ENCODE measurements around the gene SIX3.

Gene SIX3

DNA sequence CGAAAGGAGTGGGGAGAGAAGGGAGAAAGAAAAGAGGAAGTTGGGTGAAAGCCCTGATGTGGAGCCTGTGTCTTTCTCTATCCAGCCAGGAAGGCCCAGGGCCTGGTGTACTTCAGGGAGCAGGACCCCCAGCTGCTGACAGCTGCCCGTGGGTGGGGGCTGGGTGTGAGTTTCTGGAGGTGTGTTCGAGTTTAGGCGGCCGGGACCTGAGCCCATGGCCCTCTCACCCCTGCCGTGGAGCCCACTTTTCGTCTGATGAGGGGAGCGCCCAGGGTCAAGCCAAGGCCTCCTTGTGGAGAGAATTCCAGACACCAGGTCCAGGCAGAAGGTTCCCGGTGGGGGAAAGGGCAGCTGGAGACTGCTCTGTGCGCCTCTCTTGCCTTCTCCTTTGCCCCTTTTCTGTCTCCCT is 2.2 kb downstream of the SIX3 start:
- no peak for DNase-seq (ENCODE audit: low read depth)

GRCh38 chr2:44944102-44944951 is 2.8 kb downstream of the SIX3 start:
- no peak for DNase-seq (ENCODE audit: low read depth)

- DNase-seq (ENCODE audit: low read depth) = no peak
Observed at GRCh38 chr2:44944952-44945612, 3.6 kb downstream of the SIX3 start.

- no peak for DNase-seq (ENCODE audit: low read depth)
Observed at GRCh38 chr2:44945676-44946371, 4.3 kb downstream of the SIX3 start.

DNA sequence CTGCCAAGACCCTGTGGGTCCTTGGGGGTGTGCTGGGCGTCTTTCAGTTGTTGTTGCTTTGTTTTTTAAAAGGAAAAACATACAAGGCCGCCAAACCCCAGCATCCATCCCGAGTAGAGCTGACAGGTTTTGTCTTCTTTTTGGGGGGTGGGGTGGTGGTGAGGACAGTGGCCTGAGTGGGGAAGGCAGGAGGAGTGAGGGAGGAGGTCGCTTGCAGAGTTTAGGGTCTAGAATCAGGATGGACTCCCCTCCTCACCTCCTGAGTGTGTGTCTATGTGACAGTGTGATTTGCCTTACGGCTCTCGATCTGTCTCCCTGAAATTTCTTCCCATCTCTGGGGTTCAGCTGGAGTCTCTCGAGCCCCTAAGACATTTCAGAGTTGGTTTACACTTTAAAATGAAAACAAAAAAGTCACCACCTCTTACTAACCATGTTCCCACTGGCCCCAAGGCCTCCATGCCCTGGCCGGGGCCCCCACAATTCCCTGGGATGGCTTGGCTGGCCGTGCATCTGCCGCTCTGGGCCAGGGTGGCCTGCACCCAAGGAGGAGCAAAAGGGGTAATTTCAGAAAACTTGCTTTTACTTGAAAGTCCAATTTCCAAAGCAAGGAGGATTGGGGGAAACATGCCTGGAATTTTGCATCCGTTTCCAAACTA is 5.0 kb downstream of the SIX3 start:
- DNase-seq (ENCODE audit: low read depth) = no peak

DNA sequence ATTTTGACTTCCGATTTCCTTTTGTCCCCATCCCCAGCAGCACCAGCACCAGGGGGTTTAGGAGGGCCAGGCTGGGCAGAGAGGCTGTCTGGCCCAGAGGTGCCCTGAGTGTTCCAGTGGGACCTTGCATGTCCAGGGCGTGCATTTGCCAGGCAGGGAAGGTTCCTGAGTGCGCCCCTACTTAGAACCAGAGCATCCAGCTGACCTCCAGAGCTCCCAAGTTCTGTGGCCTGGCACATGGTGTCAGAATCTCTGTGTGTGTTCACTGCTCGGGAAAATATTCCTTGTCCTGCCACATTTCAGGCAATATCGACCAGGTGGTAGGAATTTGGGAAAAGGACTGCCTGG is 5.5 kb downstream of the SIX3 start:
- no peak for DNase-seq (ENCODE audit: low read depth)

- DNase-seq (ENCODE audit: low read depth) = no peak
Observed at GRCh38 chr2:44948565-44949328, 7.2 kb downstream of the SIX3 start.

- DNase-seq (ENCODE audit: low read depth) = peak; percentile 51
Observed at GRCh38 chr2:44949329-44950151, 8.0 kb downstream of the SIX3 start.

DNA sequence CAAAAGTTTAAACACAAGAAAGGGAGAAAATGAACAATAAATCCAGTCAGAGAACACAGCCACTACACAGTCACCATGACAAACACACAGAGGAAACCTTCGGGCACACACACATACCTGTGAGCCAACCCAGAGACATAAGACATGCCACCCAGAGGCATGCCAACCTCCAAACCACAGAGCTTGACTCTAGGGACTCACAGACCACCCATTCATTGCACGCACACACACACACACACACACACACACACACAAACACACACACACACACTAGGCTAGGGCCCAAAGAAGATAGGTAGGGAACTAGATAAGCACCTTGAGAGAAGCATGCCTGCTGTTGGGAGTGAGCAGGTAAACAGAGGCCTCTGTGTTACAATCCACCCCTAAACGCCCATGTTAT is 9.1 kb downstream of the SIX3 start:
- DNase-seq (ENCODE audit: low read depth) = no peak

- DNase-seq (ENCODE audit: low read depth) = no peak
Observed at GRCh38 chr2:44951124-44951523, 9.6 kb downstream of the SIX3 start.

- no peak for DNase-seq (ENCODE audit: low read depth)
Observed at GRCh38 chr2:44951714-44952113, 10.2 kb downstream of the SIX3 start.

DNA sequence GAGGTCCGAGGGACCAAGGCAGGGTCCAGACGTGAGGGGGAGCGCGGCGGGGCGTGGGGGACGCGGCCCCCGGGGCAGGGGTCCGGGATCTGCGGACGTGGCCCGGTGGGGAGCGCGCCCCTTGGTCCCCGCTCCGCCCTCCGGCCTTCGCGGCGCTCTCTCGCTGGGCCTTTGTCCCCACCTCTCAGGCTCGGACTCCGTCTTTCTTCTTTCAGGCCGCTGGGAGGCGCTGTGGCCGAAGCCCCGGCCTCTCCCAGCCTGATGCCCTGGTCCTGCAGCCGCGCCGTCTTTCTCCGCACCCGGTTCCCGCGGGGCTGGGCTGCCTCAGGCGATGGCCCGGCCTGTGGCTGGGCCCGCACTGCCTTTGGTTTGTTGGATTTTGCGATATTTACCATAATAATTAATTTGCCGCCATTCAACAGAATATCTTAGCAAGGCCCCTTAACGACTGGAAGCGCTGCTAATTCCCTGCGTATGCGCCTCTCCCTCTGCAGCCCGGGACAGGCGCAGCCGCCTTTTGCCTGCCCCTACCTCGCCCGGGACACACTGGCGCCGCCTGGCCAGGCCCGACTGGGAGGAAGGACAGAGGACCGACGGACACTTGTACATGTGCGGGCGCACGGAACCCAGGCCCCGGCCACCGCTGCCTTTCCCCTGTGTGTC is 10.8 kb downstream of the SIX3 start:
- no peak for DNase-seq (ENCODE audit: low read depth)

DNA sequence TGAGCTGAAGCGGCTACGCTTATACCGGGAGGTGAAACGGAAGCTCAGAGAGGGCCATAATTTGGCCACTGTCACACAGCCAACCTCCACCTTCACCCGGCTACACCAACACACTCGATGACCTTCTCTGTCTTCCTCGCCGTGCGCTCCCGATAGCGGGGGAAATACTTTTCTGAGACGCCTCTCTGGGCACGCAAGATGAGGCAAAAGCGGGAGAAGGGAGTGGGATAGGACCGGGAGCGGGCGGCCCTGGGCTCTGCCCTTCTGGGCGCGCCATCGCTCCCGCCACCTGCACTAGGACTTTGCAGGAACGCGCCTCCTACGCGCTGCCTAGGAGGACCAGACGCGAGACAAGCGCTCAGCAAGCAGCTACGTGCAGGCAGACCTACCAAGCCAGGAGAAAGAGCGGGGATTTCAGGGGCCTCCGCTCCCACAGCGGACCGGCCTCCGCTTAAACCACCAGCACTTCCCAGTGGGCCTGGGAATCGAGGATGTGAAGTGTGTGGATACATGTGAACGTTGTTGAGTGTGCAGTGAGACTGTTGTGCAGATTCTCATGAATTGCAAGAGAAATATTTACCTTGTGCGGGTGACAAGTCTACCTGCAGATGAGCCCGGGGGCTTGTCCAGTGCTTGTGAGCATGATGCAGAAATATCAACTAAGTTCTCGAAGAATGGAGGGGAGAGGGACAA is 11.4 kb downstream of the SIX3 start:
- no peak for DNase-seq (ENCODE audit: low read depth)

- DNase-seq (ENCODE audit: low read depth) = no peak
Observed at GRCh38 chr2:44953499-44953883, 12.0 kb downstream of the SIX3 start.

- DNase-seq (ENCODE audit: low read depth) = no peak
Observed at GRCh38 chr2:44954447-44954888, 13.0 kb downstream of the SIX3 start.

GRCh38 chr2:44954889-44955592 is 13.5 kb downstream of the SIX3 start:
- no peak for DNase-seq (ENCODE audit: low read depth)

DNA sequence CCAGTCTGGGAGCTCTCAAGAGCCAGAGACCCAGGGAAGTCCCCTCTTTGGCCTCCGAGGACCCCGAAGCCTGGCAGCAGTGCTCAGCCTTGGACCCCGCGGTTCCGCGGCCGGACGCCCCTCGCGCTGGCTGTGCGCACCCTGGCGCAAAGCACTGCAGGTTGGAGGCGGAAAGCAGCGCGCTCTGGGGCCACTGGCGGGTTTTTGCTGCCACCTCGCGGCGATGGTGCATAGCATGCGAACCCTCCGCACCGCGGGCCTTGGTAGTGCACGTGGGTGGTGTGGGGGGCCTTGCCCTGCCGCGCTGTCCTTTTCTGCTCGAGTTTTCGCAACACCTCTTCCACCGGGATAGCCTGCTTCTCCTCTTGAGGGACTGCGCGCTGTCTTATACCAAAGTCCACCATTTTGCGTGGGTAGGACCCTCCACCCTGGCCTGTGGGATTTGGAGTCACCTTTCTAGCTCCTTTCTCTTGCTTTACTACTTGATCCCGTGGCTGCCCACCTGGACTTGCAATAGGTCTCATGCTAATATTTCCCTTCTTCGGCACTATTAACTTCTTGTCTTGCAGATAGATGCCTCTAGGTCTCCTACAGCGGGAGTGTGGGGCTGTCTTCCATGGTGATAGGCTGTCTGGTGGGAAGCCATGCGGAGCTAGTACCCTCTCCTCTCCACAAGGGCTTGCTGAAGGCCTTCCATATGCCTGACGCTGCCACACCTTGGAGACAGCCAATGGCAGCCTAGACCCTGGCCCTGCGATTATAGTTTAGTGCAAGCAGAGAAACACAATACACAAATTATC is 14.3 kb downstream of the SIX3 start:
- DNase-seq (ENCODE audit: low read depth) = no peak

DNA sequence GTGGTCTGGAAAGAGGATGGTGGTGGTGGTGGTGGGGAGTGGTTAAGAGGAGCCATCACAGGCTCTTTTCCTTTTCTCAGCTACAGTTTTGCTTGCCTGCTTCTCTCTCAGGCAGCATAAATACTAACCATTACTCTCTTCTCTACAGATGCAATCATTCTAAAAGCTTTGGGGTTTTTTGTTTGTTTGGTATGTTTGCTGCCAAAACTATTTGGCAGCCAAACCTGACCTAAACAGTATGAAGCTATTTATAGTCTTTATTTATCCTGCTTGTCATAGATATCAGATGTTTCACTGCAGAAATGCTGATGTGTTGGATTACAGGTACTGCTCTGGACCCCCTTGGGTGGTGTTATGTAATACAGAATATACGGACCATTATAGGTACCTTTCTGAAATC is 15.3 kb downstream of the SIX3 start:
- no peak for DNase-seq (ENCODE audit: low read depth)

Measured in non-pigmented ciliary epithelial cell (primary cell).